ENCODE data around the gene FOXD1.
"Not testable (repeated sequence)": the region's sequence is repeated elsewhere in the genome, so short reads cannot be mapped to it uniquely, and the experiment has no call there.

The FOXD1 gene

GRCh38 chr5:73422164-73422563, 26.4 kb downstream of the FOXD1 start:
- H3K4me3 ChIP-seq (ENCODE audit: low read length): no peak overlapping the region
- no peak for TF ChIP-seq ZNF274 (IDR thresholded peaks at IDR 0.05; ENCODE audit: low read depth, low read length)

DNA sequence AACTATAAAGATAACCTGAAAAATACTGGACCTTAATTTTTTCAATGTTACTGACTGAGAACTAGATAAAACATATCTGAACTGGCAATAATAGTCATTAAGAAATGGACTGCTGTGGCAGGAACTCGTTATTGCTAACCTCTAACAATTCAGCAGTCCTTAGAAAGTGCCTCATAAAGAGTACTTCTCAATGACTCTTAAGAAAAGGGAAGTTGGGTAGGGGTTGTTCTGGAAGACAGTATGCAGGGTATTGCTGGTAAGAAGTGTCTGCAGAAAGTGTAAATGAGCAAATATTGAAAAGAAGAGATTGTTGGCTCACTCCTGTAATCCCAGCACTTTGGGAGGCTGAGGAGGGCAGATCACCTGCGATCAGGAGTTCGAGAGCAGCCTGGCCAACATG, 27.9 kb downstream of the FOXD1 start:
- TF ChIP-seq ZNF274 (IDR thresholded peaks at IDR 0.05; ENCODE audit: low read depth, low read length): no peak

GRCh38 chr5:73419465-73420390, 28.8 kb downstream of the FOXD1 start:
- no peak for TF ChIP-seq ZNF274 (IDR thresholded peaks at IDR 0.05; ENCODE audit: low read depth, low read length)
- no peak overlapping the region for H3K4me3 ChIP-seq (ENCODE audit: low read length)

More for the DNA sequence above, 27.9 kb downstream of the FOXD1 start:
- no peak overlapping the region for H3K4me3 ChIP-seq (ENCODE audit: low read length)

DNA sequence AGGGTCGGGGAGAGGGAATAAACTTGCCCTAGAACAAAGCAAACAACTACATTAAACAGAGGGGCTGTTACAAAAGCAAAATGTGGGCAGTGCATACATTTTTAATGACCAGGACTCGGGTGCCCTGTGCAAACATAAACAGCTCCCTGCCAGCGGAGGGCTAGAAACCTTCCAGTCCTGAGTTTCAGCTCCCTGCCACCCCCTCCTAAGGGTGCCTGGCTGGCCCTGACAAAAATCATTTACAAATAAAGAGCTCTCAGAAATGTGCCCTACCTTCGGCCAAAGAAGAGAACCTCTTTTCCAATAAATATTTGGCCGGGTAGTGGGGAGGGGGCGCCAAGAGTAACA, 29.5 kb downstream of the FOXD1 start:
- no peak for TF ChIP-seq ZNF274 (IDR thresholded peaks at IDR 0.05; ENCODE audit: low read depth, low read length)
- H3K4me3 ChIP-seq (ENCODE audit: low read length): no peak overlapping the region

- no peak overlapping the region for H3K4me3 ChIP-seq (ENCODE audit: low read length)
- no peak for TF ChIP-seq ZNF274 (IDR thresholded peaks at IDR 0.05; ENCODE audit: low read depth, low read length)
Observed at GRCh38 chr5:73418244-73418691, 30.3 kb downstream of the FOXD1 start.

- no peak for TF ChIP-seq ZNF274 (IDR thresholded peaks at IDR 0.05; ENCODE audit: low read depth, low read length)
- no peak overlapping the region for H3K4me3 ChIP-seq (ENCODE audit: low read length)
Observed at GRCh38 chr5:73417303-73418034, 31.1 kb downstream of the FOXD1 start.

GRCh38 chr5:73415617-73416016, 33.0 kb downstream of the FOXD1 start:
- no peak for TF ChIP-seq ZNF274 (IDR thresholded peaks at IDR 0.05; ENCODE audit: low read depth, low read length)
- H3K4me3 ChIP-seq (ENCODE audit: low read length): no peak overlapping the region

- no peak for TF ChIP-seq ZNF274 (IDR thresholded peaks at IDR 0.05; ENCODE audit: low read depth, low read length)
- no peak overlapping the region for H3K4me3 ChIP-seq (ENCODE audit: low read length)
Observed at GRCh38 chr5:73415171-73415570, 33.4 kb downstream of the FOXD1 start.

DNA sequence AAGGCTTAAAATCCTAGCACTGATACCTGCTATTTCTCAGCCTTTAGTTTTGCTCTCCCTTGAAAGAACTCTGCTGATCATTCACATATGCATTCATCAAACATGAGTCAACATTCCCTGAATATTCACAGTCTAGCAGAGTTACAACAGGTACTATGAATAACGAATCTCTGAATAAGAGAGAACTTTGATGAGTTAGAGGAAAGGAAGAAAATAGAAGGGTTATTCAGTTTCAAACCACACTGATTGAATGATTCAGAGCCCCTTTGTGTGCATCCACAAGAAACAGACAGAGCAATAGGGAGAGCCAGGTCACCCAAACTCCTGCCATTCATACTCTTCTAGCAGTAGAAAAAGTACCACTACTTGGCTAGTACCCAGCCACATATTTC, 36.0 kb downstream of the FOXD1 start:
- no peak overlapping the region for H3K4me3 ChIP-seq (ENCODE audit: low read length)
- no peak for TF ChIP-seq ZNF274 (IDR thresholded peaks at IDR 0.05; ENCODE audit: low read depth, low read length)

DNA sequence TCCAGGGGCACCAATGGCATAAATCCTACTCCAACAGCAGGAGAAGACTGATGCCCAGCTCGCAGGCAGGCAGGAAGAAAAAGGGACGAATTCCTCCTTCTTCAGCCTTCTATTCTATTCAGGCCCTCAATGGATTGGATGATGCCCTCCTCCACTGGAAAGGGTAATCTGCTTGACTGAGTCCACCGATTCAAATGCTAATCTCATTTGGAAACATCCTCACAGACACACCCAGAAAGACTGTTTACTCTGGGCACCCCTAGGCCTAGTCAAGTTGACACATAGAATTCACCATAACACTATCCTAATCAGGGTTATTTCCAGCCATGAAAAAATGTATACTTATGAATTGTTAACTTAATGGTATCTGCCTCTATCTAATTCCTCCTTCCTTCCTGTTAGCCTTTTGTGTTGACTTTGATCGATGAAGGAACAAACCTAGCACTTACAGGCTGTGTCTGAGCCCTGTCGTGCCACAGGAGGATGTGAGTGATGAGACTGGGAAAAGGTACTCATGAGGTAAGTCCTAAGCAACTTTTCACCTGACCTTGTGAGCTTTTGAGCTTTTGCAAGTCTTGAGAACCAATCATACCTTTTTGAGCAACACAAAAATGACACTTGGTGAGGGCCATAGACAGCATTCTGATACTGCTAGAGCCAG, 36.5 kb downstream of the FOXD1 start:
- TF ChIP-seq ZNF274 (IDR thresholded peaks at IDR 0.05; ENCODE audit: low read depth, low read length): no peak

GRCh38 chr5:73409927-73410326, 38.6 kb downstream of the FOXD1 start:
- not testable (repeated sequence) for H3K4me3 ChIP-seq (ENCODE audit: low read length)

More for the DNA sequence above, 36.5 kb downstream of the FOXD1 start:
- H3K4me3 ChIP-seq (ENCODE audit: low read length): no peak overlapping the region

- no peak for TF ChIP-seq ZNF274 (IDR thresholded peaks at IDR 0.05; ENCODE audit: low read depth, low read length)
- no peak overlapping the region for H3K4me3 ChIP-seq (ENCODE audit: low read length)
Observed at GRCh38 chr5:73405691-73406090, 42.9 kb downstream of the FOXD1 start.

GRCh38 chr5:73399775-73400174, 48.8 kb downstream of the FOXD1 start:
- no peak for TF ChIP-seq ZNF274 (IDR thresholded peaks at IDR 0.05; ENCODE audit: low read depth, low read length)
- no peak overlapping the region for H3K4me3 ChIP-seq (ENCODE audit: low read length)
